Urothelium cell line (cell line): Measurements from ENCODE around the gene SIRT1.
"Not testable (repeated sequence)": the region's sequence is repeated elsewhere in the genome, so short reads cannot be mapped to it uniquely, and the experiment has no call there.

Experiments used
- DNase-seq: peaks from one replicate; pipeline ENCODE4 v3.0.0; 2011; ENCODE audit warnings: low spot score, mixed read lengths
- FAIRE-seq: peaks from 2 replicates; lab custom pipeline; 2011; peaks lifted over from hg19 to GRCh38; lab: Jason Lieb, UNC

The SIRT1 gene

GRCh38 chr10:67884313-67884841 is at the start of gene SIRT1:
Gene SIRT1 (plus strand): TSS chr10:67884656. CDS start chr10:67884722, 66 bp downstream.
- FAIRE-seq (peak; percentile 96), DNase-seq (peak; percentile 97)

- DNase-seq = not testable (repeated sequence)
- peak; percentile 94 for FAIRE-seq
Measured at GRCh38 chr10:67835541-67836394, 48.7 kb upstream of the SIRT1 start.

- FAIRE-seq = no peak
- no peak for DNase-seq
Measured at GRCh38 chr10:67836488-67836887, 48.0 kb upstream of the SIRT1 start.

- no peak for FAIRE-seq
- no peak for DNase-seq
Measured at GRCh38 chr10:67836972-67837371, 47.5 kb upstream of the SIRT1 start.

GRCh38 chr10:67837541-67838314 is 46.7 kb upstream of the SIRT1 start, which contains the start of gene DNAJC12:
Gene DNAJC12 (minus strand): TSS chr10:67838188. CDS start chr10:67838011, 177 bp downstream.
- FAIRE-seq = no peak
- DNase-seq = peak; percentile 36

- FAIRE-seq, DNase-seq: not testable (repeated sequence)
Measured at GRCh38 chr10:67839511-67839910, 44.9 kb upstream of the SIRT1 start.

- DNase-seq (no peak), FAIRE-seq (no peak)
Measured at GRCh38 chr10:67839951-67840350, 44.5 kb upstream of the SIRT1 start.

- FAIRE-seq = no peak
Measured at GRCh38 chr10:67841737-67842136, 42.7 kb upstream of the SIRT1 start.

GRCh38 chr10:67843284-67843683 is 41.2 kb upstream of the SIRT1 start:
- no peak for DNase-seq
- no peak for FAIRE-seq

More at GRCh38 chr10:67841737-67842136, 42.7 kb upstream of the SIRT1 start:
- DNase-seq = no peak

- peak; percentile 65 for FAIRE-seq
- DNase-seq = peak; percentile 96
Measured at GRCh38 chr10:67849331-67850011, 35.0 kb upstream of the SIRT1 start.

GRCh38 chr10:67851186-67851585 is 33.3 kb upstream of the SIRT1 start:
- DNase-seq (no peak), FAIRE-seq (no peak)

- FAIRE-seq (no peak), DNase-seq (no peak)
Measured at GRCh38 chr10:67852761-67853160, 31.7 kb upstream of the SIRT1 start.

- no peak for DNase-seq
- FAIRE-seq = no peak
Measured at GRCh38 chr10:67853512-67853911, 30.9 kb upstream of the SIRT1 start.

- FAIRE-seq (no peak), DNase-seq (no peak)
Measured at GRCh38 chr10:67858971-67859370, 25.5 kb upstream of the SIRT1 start.

GRCh38 chr10:67861750-67862432 is 22.6 kb upstream of the SIRT1 start:
- DNase-seq (no peak), FAIRE-seq (no peak)

- FAIRE-seq = no peak
- no peak for DNase-seq
Measured at GRCh38 chr10:67863094-67863493, 21.4 kb upstream of the SIRT1 start.

GRCh38 chr10:67864607-67865371 is 19.7 kb upstream of the SIRT1 start:
- FAIRE-seq (no peak), DNase-seq (no peak)

- FAIRE-seq = no peak
- DNase-seq = no peak
Measured at GRCh38 chr10:67868132-67868531, 16.3 kb upstream of the SIRT1 start.

- DNase-seq = no peak
- FAIRE-seq = no peak
Measured at GRCh38 chr10:67869996-67870395, 14.5 kb upstream of the SIRT1 start.
